ENCODE data around the gene RFX2.
"Not testable (repeated sequence)": the region's sequence is repeated elsewhere in the genome, so short reads cannot be mapped to it uniquely, and the experiment has no call there.

RFX2 gene

GRCh38 chr19:6073858-6074708 is 36.2 kb downstream of the RFX2 start:
- DNase-seq = no peak

DNA sequence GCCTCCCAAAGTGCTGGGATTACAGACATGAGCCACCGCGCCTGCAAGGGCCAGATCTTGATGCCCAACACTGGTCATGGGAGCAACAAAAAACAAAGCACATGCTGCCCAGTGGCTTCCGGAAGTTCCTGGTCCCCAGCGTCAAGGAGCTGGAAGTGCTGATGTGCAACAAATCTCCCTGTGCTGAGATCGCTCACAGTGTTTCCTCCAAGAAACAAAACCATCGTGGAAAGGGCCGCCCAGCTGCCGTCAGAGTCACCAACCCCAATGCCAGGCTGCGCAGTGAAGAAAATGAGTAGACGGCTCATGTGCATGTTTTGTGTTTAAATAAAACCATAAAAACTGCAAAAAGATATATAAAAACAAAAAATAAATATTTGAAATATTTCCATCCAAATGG is 37.1 kb downstream of the RFX2 start:
- not testable (repeated sequence) for DNase-seq

GRCh38 chr19:6071875-6072274 is 38.4 kb downstream of the RFX2 start:
- no peak for DNase-seq

- DNase-seq = no peak
Measured at GRCh38 chr19:6070720-6071485, 39.4 kb downstream of the RFX2 start.

GRCh38 chr19:6070207-6070681 is 40.1 kb downstream of the RFX2 start:
- no peak for DNase-seq

GRCh38 chr19:6069268-6069791 is 41.0 kb downstream of the RFX2 start:
- no peak for DNase-seq

GRCh38 chr19:6068711-6069110 is 41.6 kb downstream of the RFX2 start:
- no peak for DNase-seq

- no peak for DNase-seq
Measured at GRCh38 chr19:6067975-6068374, 42.3 kb downstream of the RFX2 start.

DNA sequence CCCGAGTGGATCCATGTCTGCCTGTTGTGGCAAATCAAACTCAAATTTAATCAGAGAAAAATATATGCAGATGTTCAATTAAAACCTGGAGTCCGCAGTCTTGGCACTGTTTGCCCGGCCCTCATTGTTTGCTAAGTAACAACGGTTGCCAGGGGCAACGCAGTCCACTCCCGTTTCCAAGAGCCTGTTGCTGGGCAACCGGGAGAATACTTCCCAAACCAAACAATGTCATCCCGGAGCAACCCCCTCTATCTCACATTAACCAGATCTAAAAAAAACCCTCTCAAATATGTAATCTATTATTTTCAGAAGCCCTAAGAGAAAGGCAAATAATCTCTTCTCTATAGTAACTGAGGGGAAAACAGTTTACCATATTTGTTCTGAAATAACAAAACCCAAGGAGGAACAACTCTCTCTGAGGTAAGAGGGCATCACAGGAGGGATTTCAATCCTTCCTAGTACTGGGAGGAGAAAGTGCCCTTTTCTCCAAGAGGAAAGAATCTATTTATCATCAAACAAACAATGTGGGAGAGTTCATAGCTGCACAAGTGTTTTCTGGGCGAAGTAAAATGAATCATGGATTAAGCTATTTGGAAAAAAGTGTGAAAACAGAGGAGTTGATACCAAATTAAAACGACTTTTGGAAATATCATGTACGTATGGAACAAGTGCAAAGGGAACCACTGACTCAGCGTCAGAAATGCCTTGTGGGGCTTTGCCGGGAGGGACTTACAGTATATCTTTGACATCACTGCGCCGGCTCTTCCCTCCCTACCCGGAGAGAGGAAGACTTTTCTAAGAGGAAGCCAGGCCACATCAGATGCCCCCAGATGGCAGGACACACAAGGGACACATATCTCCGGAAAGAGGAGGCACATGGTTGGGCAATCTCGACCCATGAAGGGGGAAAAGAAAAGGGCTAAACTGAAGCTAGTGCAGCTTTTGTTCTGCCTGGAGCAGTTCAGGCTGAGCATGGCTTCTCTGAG is 43.3 kb downstream of the RFX2 start:
- peak; percentile 99 for DNase-seq

DNA sequence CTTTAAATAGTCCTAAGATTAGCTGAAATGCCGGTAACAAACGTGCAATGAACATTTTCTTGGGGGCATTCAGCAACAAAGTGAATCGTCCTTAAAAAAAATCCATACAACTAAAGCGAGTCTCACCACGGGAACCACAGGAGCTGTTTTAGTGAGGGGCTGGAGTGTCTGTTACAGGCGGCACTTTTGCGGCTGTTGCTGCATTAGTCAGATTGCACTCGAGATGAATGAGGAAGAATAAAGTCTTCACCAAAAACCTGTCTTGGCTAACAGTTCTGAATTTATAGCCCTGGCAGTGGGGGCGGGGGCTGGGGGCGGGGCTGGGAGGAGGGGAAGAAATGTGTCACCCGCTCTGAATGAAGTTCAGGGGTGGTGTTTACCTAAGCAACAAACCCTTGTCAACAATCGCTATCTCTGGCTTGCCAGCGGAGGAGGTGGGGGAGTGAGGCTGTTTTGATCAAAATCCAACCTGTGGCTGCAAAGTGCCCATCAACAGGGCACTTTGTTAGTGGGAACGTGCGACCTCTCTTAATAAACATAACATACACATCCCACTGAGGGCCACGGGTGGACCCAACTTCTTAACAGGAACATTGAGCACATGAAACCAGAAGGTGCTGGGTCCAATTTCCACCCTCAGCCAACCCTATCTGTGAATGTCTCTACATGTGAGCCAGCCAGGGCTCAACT is 44.5 kb downstream of the RFX2 start:
- DNase-seq = peak; percentile 77

GRCh38 chr19:6064336-6065073 is 45.8 kb downstream of the RFX2 start:
- peak; percentile 17 for DNase-seq

- no peak for DNase-seq
Measured at GRCh38 chr19:6063576-6064335, 46.5 kb downstream of the RFX2 start.

DNA sequence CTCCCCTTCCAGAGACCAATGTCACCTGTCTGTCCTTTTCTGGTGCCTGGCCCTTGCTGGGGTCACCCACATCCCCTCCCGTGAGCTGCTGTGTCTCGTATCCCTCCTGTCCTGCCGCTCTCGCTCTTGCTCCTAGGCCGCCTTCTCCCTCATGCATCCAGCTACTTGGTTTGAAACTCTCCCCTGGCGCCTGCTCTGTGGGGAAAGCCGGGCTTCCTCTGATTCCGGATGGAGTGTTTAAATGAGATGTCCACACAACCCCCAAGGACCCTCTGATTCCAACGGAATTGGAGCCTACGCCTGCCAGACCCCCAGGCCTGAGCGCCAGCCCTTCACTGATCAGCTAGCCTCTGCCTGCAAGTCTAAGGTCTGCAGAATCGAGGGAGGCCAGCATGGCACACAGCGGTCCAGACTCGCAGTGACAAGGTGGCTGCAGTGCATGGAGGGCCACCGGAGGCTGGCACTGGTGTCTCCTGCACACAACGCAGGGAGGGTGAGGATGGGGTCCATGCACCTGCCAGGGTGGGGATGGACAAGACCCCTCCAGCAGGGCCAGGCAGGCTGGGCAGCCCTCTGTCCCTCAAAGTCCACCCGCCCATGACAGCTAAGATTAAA is 47.2 kb downstream of the RFX2 start:
- no peak for DNase-seq

DNA sequence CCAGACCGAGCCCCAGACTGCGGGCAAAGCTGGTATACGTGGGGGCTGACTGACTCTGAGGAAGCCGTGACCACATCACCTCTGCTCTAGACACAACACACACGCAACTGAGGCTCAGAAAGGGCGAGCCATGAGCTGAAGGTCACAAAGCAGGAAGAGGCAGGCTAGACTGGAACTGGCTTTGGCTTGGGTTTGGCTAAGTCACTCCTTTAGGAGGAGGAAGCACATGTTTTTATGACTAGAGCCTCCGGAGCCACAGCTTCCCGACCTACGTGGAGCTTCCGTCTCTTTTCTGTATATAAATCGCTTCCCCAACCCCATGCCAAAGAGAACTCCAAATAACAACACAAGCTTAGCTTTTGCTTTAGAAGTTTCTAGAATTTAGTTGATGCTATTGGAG is 48.0 kb downstream of the RFX2 start:
- no peak for DNase-seq

GRCh38 chr19:6061376-6062130 is 48.7 kb downstream of the RFX2 start:
- no peak for DNase-seq

DNA sequence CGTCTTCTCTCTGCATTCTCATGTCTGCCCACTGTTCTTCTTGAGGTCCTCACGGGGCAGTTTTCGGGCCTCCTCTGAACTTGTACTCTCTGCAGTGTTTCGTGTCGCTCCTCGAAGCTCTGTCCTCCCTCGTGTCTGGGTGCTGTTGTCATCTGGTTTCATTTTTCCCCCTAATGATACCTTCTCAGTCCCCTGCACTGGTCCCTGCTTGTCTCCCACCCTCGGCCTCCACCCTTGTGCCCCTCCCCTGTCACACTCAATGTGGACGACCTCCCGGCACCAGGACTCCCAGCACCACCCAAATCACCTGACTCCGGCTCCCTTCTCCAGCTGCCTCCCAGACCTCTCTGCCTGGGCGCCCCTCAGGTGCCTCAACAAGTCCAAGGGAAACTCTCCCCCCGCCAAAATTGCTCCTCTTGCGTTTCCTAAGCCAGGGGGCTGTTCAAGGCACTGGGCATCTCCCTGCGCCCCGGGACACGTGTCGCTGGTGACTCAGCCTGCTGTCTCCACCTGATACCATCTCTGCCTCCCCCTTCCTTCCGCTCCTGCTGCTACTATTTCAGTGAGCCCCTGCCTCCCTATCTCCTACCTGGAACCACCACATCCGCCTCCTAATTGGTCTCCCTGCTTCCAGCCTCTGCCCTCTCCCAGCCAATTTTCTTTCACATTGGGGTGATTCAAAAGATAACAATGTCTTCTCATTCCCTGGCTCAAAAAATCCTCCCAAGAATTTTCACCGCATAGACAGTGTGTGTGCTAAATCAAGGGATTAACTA is 49.5 kb downstream of the RFX2 start:
- peak; percentile 90 for DNase-seq

GRCh38 chr19:6059988-6060599 is 50.2 kb downstream of the RFX2 start:
- no peak for DNase-seq

DNA sequence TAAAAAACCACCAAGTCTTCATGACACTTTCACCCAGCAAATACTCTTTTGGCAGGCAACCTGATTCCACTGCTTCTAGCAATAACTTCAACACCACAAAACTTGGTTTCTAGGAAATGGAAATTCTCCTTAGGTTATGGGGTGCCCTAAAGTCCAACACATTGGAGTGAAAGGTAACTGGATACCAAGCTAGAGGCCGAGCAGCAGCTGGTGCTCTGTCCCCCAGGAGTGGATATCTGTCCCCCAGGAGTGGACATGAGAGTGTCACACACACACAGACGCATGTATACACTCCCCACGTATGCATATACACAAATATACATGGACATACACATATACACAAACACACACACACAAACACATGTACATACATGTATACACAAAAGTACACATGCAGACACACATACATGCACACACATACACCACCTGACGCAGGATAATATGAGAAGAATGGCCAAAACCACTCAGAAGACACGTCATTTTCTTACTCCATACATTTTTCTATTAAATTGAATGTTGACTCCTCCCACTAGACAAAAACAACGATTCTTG is 50.8 kb downstream of the RFX2 start:
- no peak for DNase-seq
